Globus pallidus (tissue), 1 donor: Measurements from ENCODE around the gene PRSS38.

ENCODE experiments used
- DNase-seq: peaks from one replicate; pipeline ENCODE4 v3.0.0-alpha.2; 2015; ENCODE audit warnings: low spot score

PRSS38 gene

DNA sequence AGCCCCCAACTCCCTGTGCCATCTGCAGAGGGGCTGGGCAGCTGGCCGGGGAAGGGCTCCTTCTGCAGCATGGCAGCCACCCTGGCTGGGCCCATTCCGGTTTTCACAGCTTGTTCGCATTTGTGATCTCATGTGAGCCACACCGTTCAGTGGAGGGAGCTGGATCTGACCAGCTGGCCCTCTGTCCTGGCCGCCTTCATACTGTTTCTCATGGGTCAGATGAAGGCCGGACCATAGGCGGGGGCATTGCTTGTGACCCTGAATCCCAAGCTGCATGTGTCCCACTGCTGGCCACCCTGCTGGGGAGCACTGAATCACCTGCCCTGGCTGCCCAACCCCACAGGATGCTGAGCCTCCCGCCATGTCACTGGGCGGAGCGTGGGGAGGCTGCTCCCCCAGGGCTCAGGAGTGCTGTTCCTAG lies 36.4 kb upstream of the PRSS38 start:
- DNase-seq, result no peak

DNA sequence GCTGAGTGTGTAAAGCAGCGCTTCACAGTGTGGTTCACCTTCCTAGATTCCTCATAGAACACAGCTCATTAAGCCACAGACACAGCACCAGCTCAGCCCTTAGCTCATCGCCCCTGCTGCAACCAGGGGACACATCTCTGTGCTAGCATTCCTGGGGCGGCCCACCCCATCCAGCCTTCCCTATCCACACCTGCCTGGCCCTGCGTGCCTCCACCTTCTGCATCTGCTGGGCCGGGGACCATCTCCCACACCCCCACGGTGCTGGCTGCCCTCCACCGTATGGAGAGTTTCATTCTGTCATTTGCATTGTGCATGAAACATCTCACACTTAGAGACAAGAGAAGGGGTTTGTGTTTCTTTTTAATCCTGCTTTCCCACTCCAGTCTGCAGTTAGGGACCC lies 35.8 kb upstream of the PRSS38 start:
- DNase-seq, result no peak

GRCh38 chr1:227780101-227781044 lies 35.1 kb upstream of the PRSS38 start:
- no peak for DNase-seq

- DNase-seq, result no peak
These were observed 34.1 kb upstream of the PRSS38 start for GRCh38 chr1:227781314-227781930.

DNA sequence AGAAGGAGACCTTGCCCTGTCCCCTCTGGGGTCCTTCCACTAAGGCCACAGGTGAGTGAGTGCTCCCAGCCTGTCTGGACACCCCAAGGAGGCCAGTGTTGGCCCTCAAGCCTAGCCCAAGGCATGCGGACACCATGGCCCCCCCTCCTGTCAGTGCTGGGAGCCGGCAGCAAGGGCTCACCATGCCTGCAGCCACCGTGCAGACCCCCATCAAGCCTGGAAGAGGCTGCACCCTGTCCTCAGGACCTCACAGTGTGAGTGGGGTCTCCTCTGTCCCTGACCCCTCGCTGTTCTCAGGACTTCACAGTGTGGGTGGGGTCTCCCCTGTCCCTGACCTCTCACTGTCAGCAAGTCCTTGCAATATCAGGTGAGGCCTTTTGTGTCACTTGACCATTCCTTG lies 33.2 kb upstream of the PRSS38 start:
- no peak for DNase-seq

GRCh38 chr1:227785094-227785804 lies 30.2 kb upstream of the PRSS38 start:
- DNase-seq, result no peak

- no peak for DNase-seq
These were observed 29.4 kb upstream of the PRSS38 start for GRCh38 chr1:227785805-227786671.

DNA sequence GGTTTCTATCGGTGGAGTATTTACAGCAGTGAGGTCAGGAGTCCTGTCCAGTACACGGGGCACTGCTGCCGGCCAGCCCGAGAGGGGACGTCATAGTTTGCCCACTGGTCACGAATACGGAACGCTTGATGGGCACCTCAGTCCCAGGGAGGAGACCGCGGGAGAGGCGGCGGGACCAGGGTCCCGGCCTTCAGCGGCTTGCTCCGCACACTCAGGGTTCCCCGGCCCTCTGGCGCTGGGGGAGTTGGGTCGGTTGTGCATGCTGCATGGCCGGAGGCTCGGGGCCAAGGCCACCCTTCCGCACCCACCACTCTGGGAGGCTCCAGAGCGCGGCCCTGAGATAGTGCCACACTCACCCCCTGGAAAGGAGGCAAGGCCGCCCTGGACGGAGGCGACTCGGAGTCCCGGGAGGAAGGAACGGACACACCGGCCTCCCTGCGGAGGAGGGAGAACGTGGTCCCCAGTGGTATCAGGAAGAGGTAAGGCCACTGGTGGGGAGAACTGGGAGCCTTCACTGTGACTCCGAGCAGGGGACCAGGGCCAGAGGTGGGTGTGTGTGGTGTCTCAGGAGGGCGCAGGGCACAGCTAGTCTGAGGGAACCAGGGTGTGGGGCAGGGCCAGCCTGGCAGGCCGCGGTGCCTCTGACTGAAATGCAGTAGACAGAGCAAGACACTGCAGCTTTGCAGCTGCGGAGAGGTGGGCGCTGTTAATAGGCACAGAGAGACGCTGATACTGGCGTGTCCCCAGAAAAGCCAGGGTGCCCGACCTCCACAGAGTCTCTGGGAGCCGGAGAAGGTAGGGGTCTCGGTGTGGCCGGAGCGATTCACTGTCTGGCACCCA lies 28.6 kb upstream of the PRSS38 start:
- no peak for DNase-seq

DNA sequence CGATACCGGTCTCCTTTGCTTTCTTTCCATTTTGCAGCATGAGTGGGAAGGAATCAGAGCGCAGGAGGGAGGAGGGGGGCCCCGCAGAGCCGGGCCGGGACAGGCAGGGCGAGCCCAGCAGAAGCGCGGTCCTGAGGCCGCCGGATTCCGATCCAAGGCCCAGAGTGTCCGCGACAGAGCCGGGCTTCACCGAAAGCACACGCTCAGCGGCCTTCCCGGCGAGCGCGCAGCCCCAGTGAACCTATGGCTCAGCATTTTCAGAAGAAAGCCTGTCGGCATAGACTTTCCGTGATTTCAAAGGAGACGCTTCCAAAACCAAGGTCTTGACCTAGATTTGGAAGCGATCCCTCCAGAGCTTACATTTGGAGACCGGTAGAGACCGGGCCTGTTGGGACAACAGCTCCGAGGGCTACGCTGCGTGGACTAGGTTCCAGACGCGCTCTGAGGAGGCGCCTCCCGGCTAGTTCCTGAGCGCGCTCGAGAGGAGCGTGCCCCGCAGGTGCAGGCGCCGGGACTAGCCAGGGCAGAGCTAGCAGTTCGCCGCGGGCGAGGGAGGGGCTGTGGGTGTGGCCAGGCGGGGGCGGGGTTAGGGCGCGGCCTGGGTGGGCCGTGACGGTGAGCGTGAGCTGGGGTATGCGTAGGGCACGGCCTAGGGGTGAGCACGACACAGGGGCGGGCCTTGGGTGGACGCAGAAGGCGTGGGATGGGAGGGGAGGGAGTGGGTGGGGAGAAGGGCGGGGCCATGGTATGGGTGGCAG lies 27.8 kb upstream of the PRSS38 start:
- peak; percentile 59 for DNase-seq

- no peak for DNase-seq
These were observed 27.0 kb upstream of the PRSS38 start for GRCh38 chr1:227788271-227789083.

DNA sequence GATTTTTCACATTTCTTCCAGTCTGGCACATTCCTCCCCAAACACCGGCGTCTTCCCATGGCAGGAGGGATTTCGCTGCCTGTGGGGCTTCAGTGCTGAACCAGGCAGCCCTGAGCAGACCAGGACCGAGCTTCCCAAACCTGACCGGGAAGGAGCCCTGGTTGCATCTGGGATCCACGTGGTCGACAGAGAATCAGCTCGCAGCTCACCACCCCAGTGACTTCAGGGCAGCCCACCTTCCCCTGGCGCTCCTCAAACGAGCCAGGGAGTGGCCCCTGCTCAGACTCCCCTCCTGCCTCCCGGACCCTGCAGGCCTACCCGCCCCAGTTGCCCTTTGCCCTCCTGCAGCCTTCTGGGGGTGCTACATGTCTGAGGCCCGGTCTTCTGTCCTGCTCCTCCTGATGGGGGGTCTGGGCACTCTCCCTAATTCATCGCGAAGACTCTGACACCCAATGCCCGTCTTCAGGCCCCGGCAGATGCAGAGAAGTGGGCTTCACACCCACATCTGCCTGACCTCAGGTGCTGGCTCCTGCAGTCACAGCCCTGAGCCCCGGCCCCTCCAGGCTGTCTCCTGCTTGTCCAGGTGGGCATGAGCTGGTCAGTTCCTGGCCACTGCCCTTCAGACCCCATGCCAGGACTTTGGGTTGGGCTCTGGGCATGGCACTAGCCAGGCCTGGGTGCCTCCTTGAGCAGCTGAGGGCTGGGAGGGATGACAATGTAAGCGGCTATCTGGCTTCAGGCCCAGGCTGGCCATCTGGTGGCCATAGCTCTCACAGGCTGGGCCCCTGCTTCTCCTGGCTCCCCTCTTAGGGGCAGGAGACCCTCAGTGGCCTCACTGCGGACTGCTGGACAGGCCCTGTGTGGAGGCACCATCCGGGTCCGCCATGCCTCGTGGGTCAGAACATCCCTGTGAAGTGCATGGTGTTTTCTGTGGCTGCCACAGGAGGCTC lies 26.1 kb upstream of the PRSS38 start:
- no peak for DNase-seq

GRCh38 chr1:227790034-227790400 lies 25.5 kb upstream of the PRSS38 start:
- no peak for DNase-seq

- no peak for DNase-seq
These were observed 24.6 kb upstream of the PRSS38 start for GRCh38 chr1:227790868-227791267.

GRCh38 chr1:227791425-227792143 lies 23.9 kb upstream of the PRSS38 start:
- no peak for DNase-seq

DNA sequence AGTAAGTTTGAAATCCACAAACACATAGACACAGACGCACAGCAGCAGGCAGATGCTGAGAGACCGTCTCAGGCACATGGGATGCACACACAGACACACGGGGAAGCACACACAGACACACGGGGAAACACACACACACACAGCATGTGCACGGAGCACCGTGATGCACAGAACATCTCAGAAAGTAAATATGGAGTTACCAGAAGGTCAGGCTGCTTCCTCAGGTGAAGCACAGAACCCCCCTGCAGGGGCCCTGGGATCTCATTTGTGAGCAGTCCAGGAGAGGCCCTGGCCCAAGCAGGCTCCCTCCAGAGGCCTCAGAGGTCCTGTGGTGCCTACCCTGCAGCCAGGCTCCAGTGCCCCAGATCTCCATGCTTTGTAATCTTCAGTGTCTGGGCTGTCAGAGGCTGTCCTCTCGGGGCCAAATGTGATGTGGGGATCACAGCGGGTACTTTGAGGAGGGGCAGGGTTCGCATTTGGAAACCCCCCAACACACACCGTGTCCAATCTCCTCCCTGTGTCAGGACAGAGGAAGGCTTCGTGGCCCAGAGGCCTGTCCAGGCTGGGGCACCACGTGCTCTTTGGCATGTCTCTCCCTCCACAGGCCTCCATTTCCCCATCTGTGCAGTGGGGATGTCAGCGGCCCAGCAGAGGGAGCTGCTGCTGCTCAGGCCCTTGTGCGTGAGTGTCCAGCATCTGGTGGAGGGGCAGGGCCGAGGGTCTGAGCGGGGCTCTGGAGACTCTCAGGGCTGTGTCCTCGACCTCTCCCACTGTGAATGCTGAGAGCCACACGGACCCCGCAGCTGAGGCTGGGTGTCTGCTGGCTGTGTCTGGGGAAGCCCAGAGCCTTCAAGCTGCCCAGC lies 23.0 kb upstream of the PRSS38 start:
- DNase-seq, result no peak
